H1 (cell line): Measurements from ENCODE around the gene KRTAP12-2. TPM values are rescaled to one million over a fixed set of nuclear protein-coding genes. Genes with fewer than 3 reads are reported as not detected.
A peak's percentile ranks its signal among the peaks of the same experiment; 100 is the strongest.

Experiments used
- CTCF ChIA-PET: fragments of 300-600 bp; sonication (Branson Sonifier 250); formaldehyde crosslinking; loops from one replicate; lab custom pipeline; 2021; ENCODE audit not compliant: partially characterized antibody; lab: Charles Lee
- POLR2A ChIA-PET: fragments of 300-600 bp; sonication (Branson Sonifier 250); formaldehyde crosslinking; loops from one replicate; lab custom pipeline; 2021; ENCODE audit warnings: inconsistent platforms; ENCODE audit not compliant: partially characterized antibody; lab: Charles Lee
- DNase-seq, 2 experiments: peaks; one replicate each; pipeline versions ENCODE4 v3.0.0 to v3.0.0-alpha.2; 2010 to 2022; ENCODE audit warnings: low spot score in 2 of 2, low read depth in 1 of 2, mixed read lengths in 1 of 2
- FAIRE-seq: peaks from 2 replicates; lab custom pipeline; 2011; peaks lifted over from hg19 to GRCh38; lab: Jason Lieb, UNC
- H2AFZ ChIP-seq: 2 replicates; pipeline ENCODE4 v1.8.1; 2012; ENCODE audit warnings: low read length, inconsistent platforms
- H2AK5ac ChIP-seq: 2 replicates; pipeline ENCODE4 v1.6.1; 2013; ENCODE audit warnings: low read depth, low read length
- H2BK120ac ChIP-seq: replicated peaks from 2 replicates; pipeline ENCODE3; 2013; ENCODE audit warnings: low read depth, low read length, inconsistent platforms
- H2BK12ac ChIP-seq: 2 replicates; pipeline ENCODE4 v1.6.1; 2013; ENCODE audit warnings: low read depth, low read length
- H2BK15ac ChIP-seq: 2 replicates; pipeline ENCODE4 v1.6.1; 2013; ENCODE audit warnings: low read length
- H2BK20ac ChIP-seq: 2 replicates; pipeline ENCODE4 v1.6.1; 2013; ENCODE audit warnings: low read length
- H2BK5ac ChIP-seq: 2 replicates; pipeline ENCODE4 v1.6.1; 2013; ENCODE audit warnings: low read depth, low read length
- H3K14ac ChIP-seq: 2 replicates; pipeline ENCODE4 v1.6.1; 2013; ENCODE audit warnings: inconsistent platforms; ENCODE audit not compliant: insufficient read length
- H3K18ac ChIP-seq: 2 replicates; pipeline ENCODE4 v1.6.1; 2013; ENCODE audit warnings: low read length; ENCODE audit errors: extremely low read depth
- H3K23ac ChIP-seq: 2 replicates; pipeline ENCODE4 v1.6.1; 2013; ENCODE audit warnings: inconsistent platforms; ENCODE audit not compliant: insufficient read length
- H3K23me2 ChIP-seq: 2 replicates; pipeline ENCODE4 v1.6.1; 2013; ENCODE audit warnings: low read depth, low read length
- H3K27ac ChIP-seq: 2 replicates; pipeline ENCODE4 v1.6.1; 2011; ENCODE audit warnings: low read depth, low read length, inconsistent platforms
- H3K27me3 ChIP-seq, 4 experiments: replicated peaks in 1 of 4; 1 replicate in 1 of 4; 2 replicates in 3 of 4; pipeline versions ENCODE4 v1.6.1 to v1.8.1; 2011 to 2013; ENCODE audit warnings: low read length in 3 of 4, mild to moderate bottlenecking in 3 of 4, inconsistent platforms in 2 of 4, mixed read lengths in 2 of 4, moderate library complexity in 1 of 4; ENCODE audit not compliant: control insufficient read depth in 3 of 4, insufficient read depth in 3 of 4; ENCODE audit errors: extremely low read depth in 1 of 4
- H3K36me3 ChIP-seq, 4 experiments: 2 replicates each; pipeline versions ENCODE4 v1.6.1 to v1.8.1; 2011 to 2013; ENCODE audit warnings: mild to moderate bottlenecking in 4 of 4, low read length in 3 of 4, moderate library complexity in 2 of 4, control low read depth in 1 of 4, inconsistent platforms in 1 of 4; ENCODE audit not compliant: insufficient read depth in 4 of 4, control insufficient read depth in 2 of 4
- H3K4ac ChIP-seq: replicated peaks from 2 replicates; pipeline ENCODE3; 2013; ENCODE audit warnings: low read length, low read depth, mixed read lengths, inconsistent platforms; ENCODE audit not compliant: insufficient read length
- H3K4me1 ChIP-seq, 4 experiments: replicated peaks in 1 of 4; 1 replicate in 1 of 4; 2 replicates in 3 of 4; pipeline versions ENCODE4 v1.6.1 to v1.8.1; 2011 to 2013; ENCODE audit warnings: low read length in 3 of 4, inconsistent platforms in 2 of 4, mixed read lengths in 1 of 4; ENCODE audit not compliant: insufficient read depth in 4 of 4, control insufficient read depth in 3 of 4
- H3K4me2 ChIP-seq, 2 experiments: 2 replicates each; pipeline versions ENCODE4 v1.6.1 to v1.8.1; 2011 to 2013; ENCODE audit warnings: low read depth in 2 of 2, low read length in 2 of 2, control low read depth in 1 of 2, inconsistent platforms in 1 of 2, mild to moderate bottlenecking in 1 of 2; ENCODE audit not compliant: insufficient read depth in 1 of 2
- H3K4me3 ChIP-seq, 4 experiments: fragments of 200-600, 300-600 bp in 1 of 4; sonication (generic), shearing (Covaris generic), sonication (Bioruptor Twin) in 1 of 4; 2 replicates each; pipeline versions ENCODE4 v1.5.1 to v1.8.1; 2011 to 2016; ENCODE audit warnings: low read length in 4 of 4, low read depth in 3 of 4, control low read depth in 2 of 4, inconsistent platforms in 2 of 4, mild to moderate bottlenecking in 2 of 4, mixed read lengths in 1 of 4, moderate library complexity in 1 of 4; ENCODE audit not compliant: insufficient read depth in 2 of 4; ENCODE audit errors: extremely low read depth in 1 of 4
- H3K56ac ChIP-seq: replicated peaks from 2 replicates; pipeline ENCODE3; 2013; ENCODE audit warnings: low read depth, mild to moderate bottlenecking, mixed read lengths, low read length, inconsistent platforms; ENCODE audit not compliant: insufficient read length
- H3K79me1 ChIP-seq: 2 replicates; pipeline ENCODE4 v1.6.1; 2013; ENCODE audit warnings: low read depth, low read length, control low read depth
- H3K79me2 ChIP-seq, 2 experiments: 2 replicates each; pipeline versions ENCODE4 v1.6.1 to v1.8.1; 2012 to 2013; ENCODE audit warnings: low read length in 2 of 2, mild to moderate bottlenecking in 2 of 2, inconsistent platforms in 1 of 2; ENCODE audit not compliant: insufficient read depth in 2 of 2, control insufficient read depth in 1 of 2
- H3K9ac ChIP-seq, 4 experiments: replicated peaks in 1 of 4; 1 replicate in 1 of 4; 2 replicates in 3 of 4; pipeline versions ENCODE4 v1.6.1 to v1.8.1; 2011 to 2013; ENCODE audit warnings: low read depth in 3 of 4, low read length in 3 of 4, control low read depth in 2 of 4, mild to moderate bottlenecking in 2 of 4, moderate library complexity in 2 of 4, inconsistent platforms in 1 of 4; ENCODE audit errors: extremely low read depth in 1 of 4
- H3K9me3 ChIP-seq, 2 experiments: 2 replicates each; pipeline versions ENCODE4 v1.6.1 to v1.8.1; 2012 to 2013; ENCODE audit warnings: mild to moderate bottlenecking in 2 of 2, moderate library complexity in 2 of 2, control low read depth in 1 of 2, inconsistent platforms in 1 of 2, low read depth in 1 of 2, low read length in 1 of 2, mixed read lengths in 1 of 2; ENCODE audit not compliant: insufficient read depth in 2 of 2
- H4K20me1 ChIP-seq, 2 experiments: replicated peaks in 1 of 2; 2 replicates each; pipeline versions ENCODE3 to v1.8.1; 2011 to 2013; ENCODE audit warnings: inconsistent platforms in 2 of 2, low read length in 2 of 2, mild to moderate bottlenecking in 1 of 2; ENCODE audit not compliant: insufficient read depth in 2 of 2, control insufficient read depth in 1 of 2
- H4K5ac ChIP-seq: 2 replicates; pipeline ENCODE4 v1.6.1; 2013; ENCODE audit warnings: low read length, low read depth, mixed read lengths, inconsistent platforms; ENCODE audit not compliant: insufficient read length
- H4K8ac ChIP-seq: 2 replicates; pipeline ENCODE4 v1.8.0; 2013; ENCODE audit warnings: mild to moderate bottlenecking, moderate library complexity, low read length, inconsistent platforms; ENCODE audit not compliant: insufficient read depth; ENCODE audit errors: extremely low read depth
- H4K91ac ChIP-seq: replicated peaks from 2 replicates; pipeline ENCODE3; 2013; ENCODE audit warnings: low read length, mixed read lengths, inconsistent platforms; ENCODE audit not compliant: insufficient read length
- HDAC2 ChIP-seq, 2 experiments: fragments of 300-600 bp in 1 of 2; sonication (generic) in 1 of 2; IDR thresholded peaks; 2 replicates each; pipeline ENCODE4 v1.6.1; 2011 to 2012; ENCODE audit warnings: low read depth in 2 of 2, low read length in 2 of 2, mild to moderate bottlenecking in 2 of 2, moderate library complexity in 2 of 2, borderline replicate concordance in 1 of 2, inconsistent platforms in 1 of 2
- MAX ChIP-seq: IDR thresholded peaks from 2 replicates; pipeline ENCODE4 v1.6.1; 2012; ENCODE audit warnings: inconsistent platforms
- SUZ12 ChIP-seq: fragments of 200-600 bp; sonication (generic); IDR thresholded peaks from 2 replicates; pipeline ENCODE4 v1.6.1; 2012; ENCODE audit warnings: mild to moderate bottlenecking, inconsistent platforms, low read length, moderate library complexity, mixed read lengths
- WGBS, 2 experiments: shearing (Covaris generic) in 1 of 2; methylation state at CpG; one replicate each; pipeline versions ENCODE4 v1.1.6 to v1.1.7; 2013 to 2015; ENCODE audit warnings: low lambda C conversion rate in 2 of 2, mixed read lengths in 2 of 2, inconsistent platforms in 1 of 2, low coverage in 1 of 2, missing lambda C conversion rate in 1 of 2; ENCODE audit not compliant: insufficient replicate concordance in 2 of 2, insufficient coverage in 1 of 2, insufficient read length in 1 of 2; ENCODE audit errors: extremely low coverage in 1 of 2, missing lambda C conversion rate in 1 of 2; 5-methylcytosine and 5-hydroxymethylcytosine counted together
- polyA plus RNA-seq, 7 experiments: library from polyadenylated mRNA; depleted of rRNA in 3 of 7; stranded (reverse) in 5 of 7; unstranded in 2 of 7; fragments of >200 nt in 5 of 7; fragments of 200-250 nt in 2 of 7; gene quantifications; 1 replicate in 5 of 7; 2 replicates in 1 of 7; 4 replicates in 1 of 7; pipeline versions ENCODE4 v1.2.1 to v1.2.3, GENCODE V29; 2011 to 2013; ENCODE audit warnings: missing spikeins in 2 of 7, mixed read lengths in 2 of 7
- total RNA-seq: library from RNA; stranded (reverse); fragmentation: NEBNext Ultra II Directional; extraction: Animal tissue kit (Norgen Biotek cat#: 25700); gene quantifications from 2 replicates; pipeline ENCODE4 v1.2.1, GENCODE V29; 2021

Gene KRTAP12-2
- total and polyA plus RNA-seq, 2 of the 8 experiments (the other 6 are each of a cell fraction or from before 2014, with no cell fraction given): 0.50 TPM; not detected in 1

GRCh38 chr21:44704636-44705001 lies 37.9 kb upstream of the KRTAP12-2 start:
- Histone ChIP-seq H3K4me3 (peak overlapping the region; percentile 9 to 48 (median 18); a peak in 6 of 8 replicates), H3K14ac (no peak overlapping the region), H2BK120ac (no peak overlapping the region), H2AFZ (no peak overlapping the region), H3K18ac (peak overlapping the region; percentile 87), H3K9ac (no peak overlapping the region), H4K20me1 (peaks cover 0 to 4% of the 10 kb centered on the region in 2 experiments), H3K4ac (no peak overlapping the region), H3K27ac (peak overlapping the region; percentile 56; the same call in 1 of the 2 replicates), H3K27me3 (peaks cover 11 to 30% (median 26%) of the 10 kb centered on the region in 4 experiments; a peak in 6 of 7 replicates), H3K23me2 (peaks cover 30% of the 10 kb centered on the region), H3K9me3 (no peaks in the 10 kb centered on the region), H2AK5ac (peak overlapping the region; percentile 97), H2BK5ac (peak overlapping the region; percentile 90; the same call in 1 of the 2 replicates), H3K4me2 (peak overlapping the region; percentile 58 to 77), H3K79me2 (no peaks in the 10 kb centered on the region), H3K36me3 (no peaks in the 10 kb centered on the region), H3K79me1 (peaks cover 3% of the 10 kb centered on the region; the same call in 1 of the 2 replicates), H2BK12ac (peak overlapping the region; percentile 95), H4K8ac (peak overlapping the region; percentile 69; the same call in 1 of the 2 replicates), H3K56ac (peak overlapping the region; percentile 55), H3K4me1 (peaks cover 3 to 57% (median 51%) of the 10 kb centered on the region in 4 experiments), H2BK20ac (peak overlapping the region; percentile 93; the same call in 1 of the 2 replicates), H3K23ac (no peak overlapping the region), H4K5ac (peak overlapping the region; percentile 79), H4K91ac (peak overlapping the region; percentile 75), H2BK15ac (no peak overlapping the region)
- ChIA-PET CTCF (interaction anchor here (1.0 to 3.6 kb wide), 6 partner anchors 65 to 215 kb away, joined by 3 to 14 read pairs (median 3); no protein-coding TSS in a partner anchor), POLR2A (interaction anchor here (0.8 to 1.9 kb wide), 3 partner anchors 14 to 219 kb away, joined by 3 to 4 read pairs (median 4); no protein-coding TSS in a partner anchor)
- TF ChIP-seq SUZ12 (0 out of 2 replicates have a peak, but pooled peaks have one; percentile 24), HDAC2 (IDR thresholded peaks at IDR 0.05; ENCODE audit: borderline replicate concordance in 1 of 2, low read depth in 2 of 2, low read length in 2 of 2) (0 out of 4 replicates have a peak, but pooled peaks of 1 of the 2 experiments have one; percentile 30), MAX (no peak)
- 20% methylated on average over 10 of the region's 13 CpGs; no CpG with 5 or more reads in 1 of the 2 experiments for WGBS, 2 experiments
- FAIRE-seq: no peak
- peak in 1 of 2 experiments; percentile 67 for DNase-seq
